SK-N-SH (cell line): Measurements from ENCODE around the gene TRIM73. TPM values are rescaled to one million over a fixed set of nuclear protein-coding genes. Genes with fewer than 3 reads are reported as not detected.
"Not testable (repeated sequence)": the region's sequence is repeated elsewhere in the genome, so short reads cannot be mapped to it uniquely, and the experiment has no call there.

Experiments
- CTCF ChIA-PET: fragments of 300-600, 350-600 bp; formaldehyde crosslinking; extraction: SDS; loops from one replicate; lab custom pipeline; 2021; lab: Yijun Ruan, JAX
- POLR2A ChIA-PET: fragments of 350-600 bp; sonication (Branson Sonifier 250); formaldehyde crosslinking; extraction: SDS; loops from one replicate; lab custom pipeline; 2020; ENCODE audit warnings: antibody characterized with exemption, inconsistent platforms; lab: Yijun Ruan, JAX
- DNase-seq: peaks from one replicate; pipeline ENCODE4 v3.0.0; 2012
- H2AFZ ChIP-seq: fragments of 200-600 bp; sonication (generic); 2 replicates; pipeline ENCODE4 v1.8.1; 2016; ENCODE audit warnings: antibody characterized with exemption, mild to moderate bottlenecking, low read depth
- H3F3A ChIP-seq: fragments of 200-600 bp; sonication (generic); replicated peaks from 2 replicates; pipeline ENCODE3; 2016; ENCODE audit warnings: antibody characterized with exemption, mild to moderate bottlenecking; ENCODE audit not compliant: insufficient read depth
- H3K27ac ChIP-seq, 2 experiments: fragments of 200-500 bp in 1 of 2; fragments of 200-600 bp in 1 of 2; sonication (Bioruptor generic) in 1 of 2; sonication (generic), shearing (Covaris generic) in 1 of 2; 2 replicates each; pipeline versions ENCODE4 v1.5.1 to v1.6.1; 2014 to 2016; ENCODE audit warnings: low read depth in 2 of 2, inconsistent platforms in 1 of 2, low read length in 1 of 2, mild to moderate bottlenecking in 1 of 2, mixed read lengths in 1 of 2
- H3K27me3 ChIP-seq: fragments of 200-600 bp; sonication (generic), shearing (Covaris generic); 2 replicates; pipeline ENCODE4 v1.6.1; 2016; ENCODE audit warnings: mixed run types; ENCODE audit not compliant: insufficient read depth
- H3K36me3 ChIP-seq, 2 experiments: fragments of 200-500 bp in 1 of 2; fragments of 200-600 bp in 1 of 2; sonication (Bioruptor generic) in 1 of 2; sonication (generic) in 1 of 2; replicated peaks in 1 of 2; 2 replicates each; pipeline versions ENCODE3 to v1.5.1; 2014 to 2016; ENCODE audit warnings: low read length in 1 of 2, mild to moderate bottlenecking in 1 of 2; ENCODE audit not compliant: insufficient read depth in 2 of 2, control insufficient read depth in 1 of 2
- H3K4me1 ChIP-seq, 2 experiments: fragments of 200-500 bp in 1 of 2; fragments of 200-600 bp in 1 of 2; sonication (Bioruptor generic) in 1 of 2; sonication (generic), shearing (Covaris generic) in 1 of 2; 2 replicates each; pipeline versions ENCODE4 v1.5.1 to v1.6.1; 2014 to 2016; ENCODE audit warnings: low read depth in 1 of 2, low read length in 1 of 2, mixed run types in 1 of 2; ENCODE audit not compliant: insufficient read depth in 2 of 2, control insufficient read depth in 1 of 2
- H3K4me2 ChIP-seq: fragments of 200-600 bp; sonication (generic), shearing (Covaris generic); 2 replicates; pipeline ENCODE4 v1.6.1; 2017; ENCODE audit warnings: mixed run types
- H3K4me3 ChIP-seq, 2 experiments: fragments of 200-500 bp in 1 of 2; fragments of 200-600 bp in 1 of 2; sonication (Bioruptor generic) in 1 of 2; sonication (generic), shearing (Covaris generic) in 1 of 2; 2 replicates each; pipeline versions ENCODE4 v1.5.1 to v1.8.1; 2014 to 2016; ENCODE audit warnings: low read depth in 2 of 2, inconsistent platforms in 1 of 2, low read length in 1 of 2, mild to moderate bottlenecking in 1 of 2, mixed read lengths in 1 of 2, moderate library complexity in 1 of 2
- H3K79me2 ChIP-seq: fragments of 200-600 bp; sonication (generic); 2 replicates; pipeline ENCODE4 v1.8.1; 2017; ENCODE audit warnings: mild to moderate bottlenecking; ENCODE audit not compliant: insufficient read depth
- H3K9ac ChIP-seq: fragments of 200-600 bp; sonication (generic); 2 replicates; pipeline ENCODE4 v1.6.1; 2017; ENCODE audit warnings: mixed run types
- H3K9me2 ChIP-seq: fragments of 200-600 bp; sonication (generic); 2 replicates; pipeline ENCODE4 v1.6.1; 2017; ENCODE audit warnings: mixed run types
- H3K9me3 ChIP-seq: fragments of 200-600 bp; sonication (generic); 2 replicates; pipeline ENCODE4 v1.6.1; 2017; ENCODE audit warnings: mixed run types, mild to moderate bottlenecking, moderate library complexity
- H4K20me1 ChIP-seq: fragments of 200-600 bp; sonication (generic); 2 replicates; pipeline ENCODE4 v1.6.1; 2017; ENCODE audit warnings: mild to moderate bottlenecking, mixed run types; ENCODE audit not compliant: insufficient read depth
- TAF1 ChIP-seq: IDR thresholded peaks from 2 replicates; pipeline ENCODE4 v1.6.1; 2012; ENCODE audit warnings: low read depth, mild to moderate bottlenecking, low read length, moderate library complexity, borderline replicate concordance
- WGBS: methylation state at CpG from one replicate; pipeline ENCODE4 v1.1.6; 2017; ENCODE audit warnings: low lambda C conversion rate; 5-methylcytosine and 5-hydroxymethylcytosine counted together
- polyA plus RNA-seq, 3 experiments: library from polyadenylated mRNA; depleted of rRNA; stranded (reverse); fragments of >200 nt; gene quantifications; 2 replicates each; pipeline ENCODE4 v1.2.3, GENCODE V29; 2012

TRIM73 gene
- 1.3 and 1.6 TPM in 2 replicates for polyA plus RNA-seq (2012; rRNA removed)
- polyA plus RNA-seq (2012; cell fraction: cytosol; rRNA removed), result 0.24 and 0.42 TPM in 2 replicates
- polyA plus RNA-seq (2012; cell fraction: nucleus; rRNA removed), result 16.2 and 22.1 TPM in 2 replicates

GRCh38 chr7:75395329-75395728 lies at the start of gene TRIM73:
TRIM73 (plus strand) TSS chr7:75395629; CDS start chr7:75398934, 3,305 bp downstream.
- H3K27me3 ChIP-seq, H3K27ac ChIP-seq, H3K9ac ChIP-seq, POLR2A ChIA-PET, H3K79me2 ChIP-seq, CTCF ChIA-PET, DNase-seq, H2AFZ ChIP-seq, H3F3A ChIP-seq, H3K4me2 ChIP-seq, H3K4me3 ChIP-seq, H4K20me1 ChIP-seq, H3K4me1 ChIP-seq, H3K9me3 ChIP-seq, H3K9me2 ChIP-seq, H3K36me3 ChIP-seq: not testable (repeated sequence)
- WGBS, result no CpG with 5 or more reads among the region's 34 CpGs

GRCh38 chr7:75358671-75359541 lies 36.5 kb upstream of the TRIM73 start:
- peak overlapping the region; percentile 53 to 55 for H3K27ac ChIP-seq
- H3K9me2 ChIP-seq, H4K20me1 ChIP-seq, H3K4me1 ChIP-seq, H3K9me3 ChIP-seq, H2AFZ ChIP-seq, H3F3A ChIP-seq, DNase-seq, CTCF ChIA-PET, POLR2A ChIA-PET, H3K36me3 ChIP-seq, H3K27me3 ChIP-seq, H3K4me2 ChIP-seq, H3K79me2 ChIP-seq: not testable (repeated sequence)
- WGBS, result no CpG with 5 or more reads among the region's 70 CpGs
- peak overlapping the region; percentile 68; the same call in 1 of the 2 replicates for H3K9ac ChIP-seq
- 0 out of 2 replicates have a peak, but pooled peaks have one; percentile 30 for TF ChIP-seq TAF1
- peak overlapping the region; percentile 46 to 54; a peak in 3 of 4 replicates for H3K4me3 ChIP-seq

GRCh38 chr7:75359542-75359848 lies 35.9 kb upstream of the TRIM73 start:
- H2AFZ ChIP-seq, CTCF ChIA-PET: not testable (repeated sequence)
- no CpG with 5 or more reads among the region's 29 CpGs for WGBS

GRCh38 chr7:75364079-75364478 lies 31.4 kb upstream of the TRIM73 start:
- H3K9ac ChIP-seq, H3K27me3 ChIP-seq, H3K36me3 ChIP-seq, H3K9me3 ChIP-seq, H4K20me1 ChIP-seq, H3K79me2 ChIP-seq, H3K4me1 ChIP-seq, POLR2A ChIA-PET, H2AFZ ChIP-seq, DNase-seq, H3K27ac ChIP-seq, H3F3A ChIP-seq, H3K9me2 ChIP-seq, H3K4me3 ChIP-seq, CTCF ChIA-PET, H3K4me2 ChIP-seq: not testable (repeated sequence)
- WGBS, result no CpG with 5 or more reads among the region's 3 CpGs

More at GRCh38 chr7:75359542-75359848, 35.9 kb upstream of the TRIM73 start:
- DNase-seq, H3K4me2 ChIP-seq, H3F3A ChIP-seq, H3K36me3 ChIP-seq, H3K27ac ChIP-seq, H3K9me3 ChIP-seq, H4K20me1 ChIP-seq, POLR2A ChIA-PET, H3K79me2 ChIP-seq, H3K9me2 ChIP-seq, H3K27me3 ChIP-seq, H3K4me1 ChIP-seq: not testable (repeated sequence)
- H3K4me3 ChIP-seq, result peak overlapping the region in 1 of 2 experiments; percentile 43; a peak in 2 of 4 replicates
- H3K9ac ChIP-seq, result peak overlapping the region; percentile 68; the same call in 1 of the 2 replicates

GRCh38 chr7:75366643-75367042 lies 28.8 kb upstream of the TRIM73 start:
- H3K27ac ChIP-seq, DNase-seq, H3K4me1 ChIP-seq, H3K4me2 ChIP-seq, H3K9me3 ChIP-seq, H3K9ac ChIP-seq, H3K4me3 ChIP-seq, H3K9me2 ChIP-seq, CTCF ChIA-PET, H3K36me3 ChIP-seq, POLR2A ChIA-PET, H2AFZ ChIP-seq, H3K27me3 ChIP-seq, H3K79me2 ChIP-seq, H3F3A ChIP-seq, H4K20me1 ChIP-seq: not testable (repeated sequence)
- WGBS, result no CpG with 5 or more reads among the region's 5 CpGs

- H3K9ac ChIP-seq, H3K4me3 ChIP-seq, DNase-seq, H3F3A ChIP-seq, H3K9me3 ChIP-seq, H4K20me1 ChIP-seq, H3K4me2 ChIP-seq, H3K4me1 ChIP-seq, H2AFZ ChIP-seq, H3K9me2 ChIP-seq, POLR2A ChIA-PET, CTCF ChIA-PET, H3K27ac ChIP-seq, H3K27me3 ChIP-seq, H3K79me2 ChIP-seq, H3K36me3 ChIP-seq: not testable (repeated sequence)
- 87% methylated on average over 5 of the region's 9 CpGs for WGBS
These were observed 28.1 kb upstream of the TRIM73 start for GRCh38 chr7:75367313-75367712.
